ENCODE data around the gene MAGEB17.
"Not testable (repeated sequence)": the region's sequence is repeated elsewhere in the genome, so short reads cannot be mapped to it uniquely, and the experiment has no call there.

DNA sequence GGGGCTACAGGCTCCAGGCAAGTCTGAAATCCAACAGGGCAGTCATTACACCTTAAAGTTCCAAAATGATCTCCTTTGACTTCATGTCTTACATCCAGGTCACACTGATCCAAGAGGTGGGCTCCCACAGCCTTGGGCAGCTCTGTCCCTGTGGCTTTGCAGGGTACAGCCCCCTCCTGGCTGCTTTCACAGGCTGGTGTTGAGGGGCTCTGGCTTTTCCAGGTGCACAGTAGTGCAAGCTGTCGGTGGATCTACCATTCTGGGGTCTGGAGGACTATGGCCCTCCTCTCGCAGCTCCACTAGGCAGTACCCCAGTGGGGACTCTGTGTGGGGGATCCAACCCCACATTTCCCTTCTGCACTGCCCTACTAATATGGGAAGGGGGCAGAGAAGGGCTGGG lies 6.1 kb upstream of the MAGEB17 start:
- TF ChIP-seq, protein P1, sequence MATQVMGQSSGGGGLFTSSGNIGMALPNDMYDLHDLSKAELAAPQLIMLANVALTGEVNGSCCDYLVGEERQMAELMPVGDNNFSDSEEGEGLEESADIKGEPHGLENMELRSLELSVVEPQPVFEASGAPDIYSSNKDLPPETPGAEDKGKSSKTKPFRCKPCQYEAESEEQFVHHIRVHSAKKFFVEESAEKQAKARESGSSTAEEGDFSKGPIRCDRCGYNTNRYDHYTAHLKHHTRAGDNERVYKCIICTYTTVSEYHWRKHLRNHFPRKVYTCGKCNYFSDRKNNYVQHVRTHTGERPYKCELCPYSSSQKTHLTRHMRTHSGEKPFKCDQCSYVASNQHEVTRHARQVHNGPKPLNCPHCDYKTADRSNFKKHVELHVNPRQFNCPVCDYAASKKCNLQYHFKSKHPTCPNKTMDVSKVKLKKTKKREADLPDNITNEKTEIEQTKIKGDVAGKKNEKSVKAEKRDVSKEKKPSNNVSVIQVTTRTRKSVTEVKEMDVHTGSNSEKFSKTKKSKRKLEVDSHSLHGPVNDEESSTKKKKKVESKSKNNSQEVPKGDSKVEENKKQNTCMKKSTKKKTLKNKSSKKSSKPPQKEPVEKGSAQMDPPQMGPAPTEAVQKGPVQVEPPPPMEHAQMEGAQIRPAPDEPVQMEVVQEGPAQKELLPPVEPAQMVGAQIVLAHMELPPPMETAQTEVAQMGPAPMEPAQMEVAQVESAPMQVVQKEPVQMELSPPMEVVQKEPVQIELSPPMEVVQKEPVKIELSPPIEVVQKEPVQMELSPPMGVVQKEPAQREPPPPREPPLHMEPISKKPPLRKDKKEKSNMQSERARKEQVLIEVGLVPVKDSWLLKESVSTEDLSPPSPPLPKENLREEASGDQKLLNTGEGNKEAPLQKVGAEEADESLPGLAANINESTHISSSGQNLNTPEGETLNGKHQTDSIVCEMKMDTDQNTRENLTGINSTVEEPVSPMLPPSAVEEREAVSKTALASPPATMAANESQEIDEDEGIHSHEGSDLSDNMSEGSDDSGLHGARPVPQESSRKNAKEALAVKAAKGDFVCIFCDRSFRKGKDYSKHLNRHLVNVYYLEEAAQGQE (IDR thresholded peaks at IDR 0.05; ENCODE audit: unreplicated experiment), result not testable (repeated sequence)
- TF ChIP-seq, protein P2, sequence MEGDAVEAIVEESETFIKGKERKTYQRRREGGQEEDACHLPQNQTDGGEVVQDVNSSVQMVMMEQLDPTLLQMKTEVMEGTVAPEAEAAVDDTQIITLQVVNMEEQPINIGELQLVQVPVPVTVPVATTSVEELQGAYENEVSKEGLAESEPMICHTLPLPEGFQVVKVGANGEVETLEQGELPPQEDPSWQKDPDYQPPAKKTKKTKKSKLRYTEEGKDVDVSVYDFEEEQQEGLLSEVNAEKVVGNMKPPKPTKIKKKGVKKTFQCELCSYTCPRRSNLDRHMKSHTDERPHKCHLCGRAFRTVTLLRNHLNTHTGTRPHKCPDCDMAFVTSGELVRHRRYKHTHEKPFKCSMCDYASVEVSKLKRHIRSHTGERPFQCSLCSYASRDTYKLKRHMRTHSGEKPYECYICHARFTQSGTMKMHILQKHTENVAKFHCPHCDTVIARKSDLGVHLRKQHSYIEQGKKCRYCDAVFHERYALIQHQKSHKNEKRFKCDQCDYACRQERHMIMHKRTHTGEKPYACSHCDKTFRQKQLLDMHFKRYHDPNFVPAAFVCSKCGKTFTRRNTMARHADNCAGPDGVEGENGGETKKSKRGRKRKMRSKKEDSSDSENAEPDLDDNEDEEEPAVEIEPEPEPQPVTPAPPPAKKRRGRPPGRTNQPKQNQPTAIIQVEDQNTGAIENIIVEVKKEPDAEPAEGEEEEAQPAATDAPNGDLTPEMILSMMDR (conservative IDR thresholded peaks at IDR 0.05; ENCODE audit: low read depth in 2 of 2), result not testable (repeated sequence)
- TF ChIP-seq EZH2 (IDR thresholded peaks at IDR 0.05; ENCODE audit: low read depth, unreplicated experiment); POLR2AphosphoS5 (IDR thresholded peaks at IDR 0.05; ENCODE audit: low read depth); ZNF114 (CRISPR knock-in tag; IDR thresholded peaks at IDR 0.05); JUNB (IDR thresholded peaks at IDR 0.05; ENCODE audit: unreplicated experiment); EZH2phosphoT487 (IDR thresholded peaks at IDR 0.05; ENCODE audit: unreplicated experiment); STAT1 (IDR thresholded peaks at IDR 0.05; ENCODE audit: unreplicated experiment); ZNF331 (CRISPR knock-in tag; IDR thresholded peaks at IDR 0.05; ENCODE audit: low read depth): not testable (repeated sequence)
